ENCODE measurements around the gene CCDC9B.

DNA sequence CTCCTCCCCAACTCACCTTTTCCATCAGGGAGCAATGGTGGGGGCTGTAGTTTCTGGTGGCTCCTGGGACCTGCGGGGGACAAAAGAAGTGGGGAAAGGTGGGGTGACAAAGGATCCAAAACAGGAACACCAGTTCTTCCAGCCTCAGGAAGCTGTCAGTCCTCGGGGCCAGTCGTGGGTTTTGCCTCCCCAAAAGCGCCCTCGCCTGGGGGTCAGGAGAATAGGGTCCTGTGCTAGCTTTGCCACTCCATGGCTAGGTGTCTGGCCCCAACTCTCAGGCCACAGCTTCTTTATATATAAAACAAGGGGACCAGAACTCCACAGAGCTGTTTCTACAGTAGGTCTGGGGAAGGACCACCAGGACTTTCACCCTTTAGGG, 4.0 kb downstream of the CCDC9B start:
- no peak for TF ChIP-seq POLR2A (IDR thresholded peaks at IDR 0.05)
- TF ChIP-seq, protein P1, sequence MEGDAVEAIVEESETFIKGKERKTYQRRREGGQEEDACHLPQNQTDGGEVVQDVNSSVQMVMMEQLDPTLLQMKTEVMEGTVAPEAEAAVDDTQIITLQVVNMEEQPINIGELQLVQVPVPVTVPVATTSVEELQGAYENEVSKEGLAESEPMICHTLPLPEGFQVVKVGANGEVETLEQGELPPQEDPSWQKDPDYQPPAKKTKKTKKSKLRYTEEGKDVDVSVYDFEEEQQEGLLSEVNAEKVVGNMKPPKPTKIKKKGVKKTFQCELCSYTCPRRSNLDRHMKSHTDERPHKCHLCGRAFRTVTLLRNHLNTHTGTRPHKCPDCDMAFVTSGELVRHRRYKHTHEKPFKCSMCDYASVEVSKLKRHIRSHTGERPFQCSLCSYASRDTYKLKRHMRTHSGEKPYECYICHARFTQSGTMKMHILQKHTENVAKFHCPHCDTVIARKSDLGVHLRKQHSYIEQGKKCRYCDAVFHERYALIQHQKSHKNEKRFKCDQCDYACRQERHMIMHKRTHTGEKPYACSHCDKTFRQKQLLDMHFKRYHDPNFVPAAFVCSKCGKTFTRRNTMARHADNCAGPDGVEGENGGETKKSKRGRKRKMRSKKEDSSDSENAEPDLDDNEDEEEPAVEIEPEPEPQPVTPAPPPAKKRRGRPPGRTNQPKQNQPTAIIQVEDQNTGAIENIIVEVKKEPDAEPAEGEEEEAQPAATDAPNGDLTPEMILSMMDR (IDR thresholded peaks at IDR 0.05): no peak

Measured in prostate gland (tissue), 2 donors.